Vagina (tissue), 2 donors: ENCODE data around the gene TMEM19. TPM values are rescaled to one million over a fixed set of nuclear protein-coding genes. Genes with fewer than 3 reads are reported as not detected.

Experiments used
- DNase-seq, 2 donors: peaks; one replicate each; pipeline ENCODE4 v3.0.0-alpha.2; 2017; ENCODE audit errors: extremely low spot score in 2 of 2
- H3K27ac ChIP-seq: fragments of 200-600 bp; sonication (generic); one replicate; pipeline ENCODE4 v1.5.1; 2019
- H3K27me3 ChIP-seq: fragments of 200-600 bp; sonication (generic); one replicate; pipeline ENCODE4 v1.5.1; 2019
- H3K36me3 ChIP-seq, 2 donors: fragments of 200-600 bp; sonication (generic); one replicate each; pipeline ENCODE4 v1.5.1; 2017 to 2019
- H3K4me1 ChIP-seq: fragments of 200-600 bp; sonication (generic); one replicate; pipeline ENCODE4 v1.5.1; 2019
- H3K4me3 ChIP-seq, 2 donors: fragments of 200-600 bp; sonication (generic); 1 replicate in 1 of 2; 2 replicates in 1 of 2; pipeline ENCODE4 v1.5.1; 2016 to 2019
- H3K9me3 ChIP-seq: fragments of 200-600 bp; sonication (generic); one replicate; pipeline ENCODE4 v1.5.1; 2019
- POLR2A ChIP-seq, 2 donors: fragments of 450-650 bp; IDR thresholded peaks; one replicate each; pipeline ENCODE4 v1.6.1; 2017; ENCODE audit warnings: antibody characterized with exemption in 2 of 2, mild to moderate bottlenecking in 2 of 2, moderate library complexity in 2 of 2
- POLR2AphosphoS5 ChIP-seq, 2 donors: sonication (generic); formaldehyde crosslinking; IDR thresholded peaks; one replicate each; pipeline ENCODE4 v1.9.0; 2017; ENCODE audit warnings: antibody characterized with exemption in 2 of 2, mild to moderate bottlenecking in 2 of 2, low read depth in 1 of 2; ENCODE audit not compliant: insufficient read depth in 1 of 2
- intact Hi-C: fragments of 100-400 bp; cut with DNase I; formaldehyde crosslinking; loops from one replicate; pipeline ENCODE4 v1.15.1; 2023
- total RNA-seq: library from RNA; depleted of rRNA; stranded (reverse); fragments of >200 nt; gene quantifications from one replicate; pipeline ENCODE4 v1.2.3, GENCODE V29; 2016
- TF ChIP-seq, protein P1 (sequence below), 3 experiments: fragments of 450-650 bp in 2 of 3; fragments of 200-600 bp in 1 of 3; sonication (generic) in 1 of 3; IDR thresholded peaks; one replicate each; pipeline ENCODE4 v1.5.1; 2017 to 2019; ENCODE audit warnings: antibody characterized with exemption in 3 of 3, mild to moderate bottlenecking in 2 of 3, moderate library complexity in 2 of 3

The TMEM19 gene
- total RNA-seq, 1 donor from 2014 or later = 19.6 TPM

DNA sequence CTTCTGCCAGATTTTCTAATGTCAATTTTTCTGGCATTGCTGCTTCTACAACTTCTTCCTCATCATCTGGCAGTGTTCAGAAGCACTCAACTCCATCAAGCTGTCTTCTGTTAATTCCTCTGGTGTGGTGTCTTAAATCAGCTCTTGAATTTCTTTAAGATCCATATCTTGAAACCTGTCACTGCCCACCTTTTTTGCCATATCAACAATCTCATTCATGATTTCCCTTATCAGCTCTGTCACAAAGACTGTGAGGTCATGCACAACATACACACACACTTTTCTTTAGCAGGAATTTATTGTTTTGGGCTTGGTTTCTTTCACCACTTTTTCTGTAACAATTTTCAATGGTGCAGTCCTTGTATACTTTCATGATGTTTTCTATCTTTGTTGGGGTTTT is 14.6 kb upstream of the TMEM19 start:
- Histone ChIP-seq H3K27me3 (no peaks in the 10 kb centered on the region), H3K9me3 (no peaks in the 10 kb centered on the region), H3K27ac (no peak overlapping the region), H3K36me3 (peaks cover 0 to 4% of the 10 kb centered on the region in 2 donors), H3K4me3 (no peak overlapping the region), H3K4me1 (no peaks in the 10 kb centered on the region)
- intact Hi-C loops = no loop called here
- DNase-seq = no peak
- TF ChIP-seq POLR2AphosphoS5 (IDR thresholded peaks at IDR 0.05; ENCODE audit: insufficient read depth in 1 of 2, low read depth in 1 of 2) = no peak
- TF ChIP-seq, protein P1, sequence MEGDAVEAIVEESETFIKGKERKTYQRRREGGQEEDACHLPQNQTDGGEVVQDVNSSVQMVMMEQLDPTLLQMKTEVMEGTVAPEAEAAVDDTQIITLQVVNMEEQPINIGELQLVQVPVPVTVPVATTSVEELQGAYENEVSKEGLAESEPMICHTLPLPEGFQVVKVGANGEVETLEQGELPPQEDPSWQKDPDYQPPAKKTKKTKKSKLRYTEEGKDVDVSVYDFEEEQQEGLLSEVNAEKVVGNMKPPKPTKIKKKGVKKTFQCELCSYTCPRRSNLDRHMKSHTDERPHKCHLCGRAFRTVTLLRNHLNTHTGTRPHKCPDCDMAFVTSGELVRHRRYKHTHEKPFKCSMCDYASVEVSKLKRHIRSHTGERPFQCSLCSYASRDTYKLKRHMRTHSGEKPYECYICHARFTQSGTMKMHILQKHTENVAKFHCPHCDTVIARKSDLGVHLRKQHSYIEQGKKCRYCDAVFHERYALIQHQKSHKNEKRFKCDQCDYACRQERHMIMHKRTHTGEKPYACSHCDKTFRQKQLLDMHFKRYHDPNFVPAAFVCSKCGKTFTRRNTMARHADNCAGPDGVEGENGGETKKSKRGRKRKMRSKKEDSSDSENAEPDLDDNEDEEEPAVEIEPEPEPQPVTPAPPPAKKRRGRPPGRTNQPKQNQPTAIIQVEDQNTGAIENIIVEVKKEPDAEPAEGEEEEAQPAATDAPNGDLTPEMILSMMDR (IDR thresholded peaks at IDR 0.05) = no peak
- no peak for TF ChIP-seq POLR2A (IDR thresholded peaks at IDR 0.05)

DNA sequence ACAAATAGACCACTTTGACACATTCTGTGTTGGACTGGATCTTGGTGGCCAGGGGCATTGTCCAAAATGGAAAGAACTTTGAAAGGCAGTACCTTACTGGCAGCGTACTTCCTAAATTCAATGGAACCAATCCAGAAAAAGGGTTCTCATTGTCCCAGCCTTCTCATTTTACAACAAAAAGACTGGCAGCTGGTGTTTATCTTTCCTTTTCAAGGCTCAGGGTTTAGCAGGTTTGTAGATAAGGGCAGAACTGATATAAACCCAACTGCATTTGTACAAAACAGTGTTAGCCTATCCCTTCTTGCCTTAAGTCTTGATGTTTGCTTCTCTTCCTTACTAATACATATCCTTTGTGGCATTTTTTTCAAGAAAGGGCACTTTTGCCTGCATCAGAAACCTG is 14.1 kb upstream of the TMEM19 start:
- no peak for DNase-seq
- H3K4me1 ChIP-seq = no peaks in the 10 kb centered on the region
- H3K36me3 ChIP-seq = peaks cover 0 to 4% of the 10 kb centered on the region in 2 donors
- intact Hi-C loops = no loop called here
- no peak overlapping the region for H3K27ac ChIP-seq
- no peak overlapping the region for H3K4me3 ChIP-seq
- no peak for TF ChIP-seq POLR2A (IDR thresholded peaks at IDR 0.05)
- no peak for TF ChIP-seq POLR2AphosphoS5 (IDR thresholded peaks at IDR 0.05; ENCODE audit: insufficient read depth in 1 of 2, low read depth in 1 of 2)
- TF ChIP-seq, protein P1 (IDR thresholded peaks at IDR 0.05) = no peak
- no peaks in the 10 kb centered on the region for H3K27me3 ChIP-seq
- H3K9me3 ChIP-seq = no peaks in the 10 kb centered on the region

DNA sequence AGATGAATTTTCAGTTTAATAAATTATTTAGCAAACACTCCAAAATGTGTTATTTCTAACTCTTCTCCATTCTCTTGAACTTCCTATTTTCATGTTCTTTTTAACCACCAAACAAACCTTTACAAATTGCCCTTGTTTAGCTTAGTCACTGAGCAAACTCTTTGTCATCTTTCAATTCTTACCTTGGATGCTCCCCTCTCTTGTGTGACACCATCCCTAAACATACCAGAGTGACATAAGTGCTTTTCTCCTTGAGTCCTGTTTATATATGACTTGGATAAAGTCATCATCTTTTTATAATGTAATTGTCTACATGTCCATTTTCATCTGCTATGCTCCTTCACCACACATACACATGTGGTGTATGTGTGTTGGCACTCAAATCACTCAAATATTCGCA is 3.4 kb upstream of the TMEM19 start:
- no peaks in the 10 kb centered on the region for H3K9me3 ChIP-seq
- no peak for DNase-seq
- no peak overlapping the region for H3K4me3 ChIP-seq
- H3K4me1 ChIP-seq = peaks cover 17% of the 10 kb centered on the region
- no peaks in the 10 kb centered on the region for H3K27me3 ChIP-seq
- intact Hi-C loops = no loop called here
- TF ChIP-seq POLR2AphosphoS5 (IDR thresholded peaks at IDR 0.05; ENCODE audit: insufficient read depth in 1 of 2, low read depth in 1 of 2) = no peak
- no peak for TF ChIP-seq POLR2A (IDR thresholded peaks at IDR 0.05)
- no peaks in the 10 kb centered on the region for H3K36me3 ChIP-seq
- H3K27ac ChIP-seq = no peak overlapping the region

DNA sequence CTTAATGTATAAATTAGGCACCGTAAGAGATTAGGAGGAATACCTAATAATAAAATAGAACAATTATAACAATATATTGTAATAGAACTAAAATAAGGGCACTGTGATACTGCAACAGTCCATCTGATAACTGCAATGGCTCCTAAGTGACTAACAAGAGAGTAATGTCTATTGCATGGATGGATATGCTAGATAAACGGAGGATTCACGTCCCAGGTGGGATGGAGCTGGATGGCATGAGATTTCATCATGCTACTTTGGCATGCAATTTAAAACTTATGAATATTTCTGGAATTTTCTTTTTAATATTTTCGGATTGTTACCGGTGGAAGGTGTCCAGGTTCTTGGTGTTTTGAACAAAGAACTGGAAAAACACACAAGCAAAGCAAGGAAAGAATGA is 2.2 kb upstream of the TMEM19 start:
- TF ChIP-seq, protein P1 (IDR thresholded peaks at IDR 0.05) = no peak
- TF ChIP-seq POLR2A (IDR thresholded peaks at IDR 0.05) (no peak), POLR2AphosphoS5 (IDR thresholded peaks at IDR 0.05; ENCODE audit: insufficient read depth in 1 of 2, low read depth in 1 of 2) (no peak)
- peaks cover 28% of the 10 kb centered on the region for H3K4me1 ChIP-seq
- H3K36me3 ChIP-seq = no peaks in the 10 kb centered on the region
- no peaks in the 10 kb centered on the region for H3K9me3 ChIP-seq
- no peak overlapping the region for H3K4me3 ChIP-seq
- H3K27ac ChIP-seq = no peak overlapping the region
- DNase-seq = no peak
- H3K27me3 ChIP-seq = no peaks in the 10 kb centered on the region
- intact Hi-C loops = no loop called here

DNA sequence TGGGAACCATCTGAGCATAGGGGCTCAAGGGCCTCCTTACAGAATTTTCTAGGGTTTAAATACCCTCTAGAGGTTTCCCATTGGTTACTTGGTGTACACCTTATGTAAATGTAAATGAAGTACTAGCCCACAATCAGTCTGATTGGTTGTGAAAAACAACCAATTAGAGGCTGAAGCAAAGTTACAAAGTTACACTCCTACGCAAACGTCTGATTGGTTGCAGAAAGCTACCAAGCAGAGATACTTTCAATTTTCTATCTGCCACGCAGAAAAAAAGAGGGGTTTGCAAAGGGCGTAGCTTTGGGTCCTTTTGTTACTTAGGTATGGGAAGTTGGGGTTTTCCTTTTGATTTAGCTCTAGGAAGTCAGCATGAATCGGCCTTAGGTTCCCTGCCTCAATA is 1.8 kb upstream of the TMEM19 start:
- Histone ChIP-seq H3K4me1 (peaks cover 28% of the 10 kb centered on the region), H3K27me3 (no peaks in the 10 kb centered on the region), H3K9me3 (no peaks in the 10 kb centered on the region), H3K27ac (no peak overlapping the region), H3K4me3 (no peak overlapping the region), H3K36me3 (no peaks in the 10 kb centered on the region)
- no peak for DNase-seq
- no peak for TF ChIP-seq POLR2AphosphoS5 (IDR thresholded peaks at IDR 0.05; ENCODE audit: insufficient read depth in 1 of 2, low read depth in 1 of 2)
- no peak for TF ChIP-seq POLR2A (IDR thresholded peaks at IDR 0.05)
- TF ChIP-seq, protein P1 (IDR thresholded peaks at IDR 0.05) = no peak
- intact Hi-C loops = no loop called here
